IMR-90 (cell line): ENCODE data around the gene ASB1. TPM values are rescaled to one million over a fixed set of nuclear protein-coding genes. Genes with fewer than 3 reads are reported as not detected.

Source experiments
- ATAC-seq: fragments of 200-7000 bp; cut with Tn5 transposase; 2 replicates; pipeline ENCODE4 v1.9.1; 2020; ENCODE audit warnings: low read depth, mild to moderate bottlenecking, moderate library complexity
- BruUV-seq: library from RNA; stranded (reverse); fragments of 400-500 nt; replicated peaks from 2 replicates; lab custom pipeline; 2021; lab: Mats Ljungman, UMichigan
- CTCF ChIA-PET: fragments of 300-600 bp; formaldehyde crosslinking; extraction: SDS; loops from one replicate; lab custom pipeline; 2021; ENCODE audit warnings: antibody characterized with exemption; lab: Yijun Ruan, JAX
- POLR2A ChIA-PET: fragments of 300-600 bp; sonication (Branson Sonifier 250); formaldehyde crosslinking; loops from one replicate; lab custom pipeline; 2022; ENCODE audit warnings: antibody characterized with exemption; ENCODE audit not compliant: unreplicated experiment; lab: Charles Lee
- DNase-seq: peaks from one replicate; pipeline ENCODE4 v3.0.0; 2013
- H2AFZ ChIP-seq: replicated peaks from 2 replicates; pipeline ENCODE3; 2013; ENCODE audit warnings: low read length, mild to moderate bottlenecking; ENCODE audit not compliant: poor library complexity
- H2AK5ac ChIP-seq: 2 replicates; pipeline ENCODE4 v1.6.1; 2013; ENCODE audit warnings: low read depth, low read length, inconsistent platforms
- H2AK9ac ChIP-seq: replicated peaks from 2 replicates; pipeline ENCODE3; 2013; ENCODE audit warnings: mild to moderate bottlenecking, low read depth, low read length, moderate library complexity; ENCODE audit not compliant: poor library complexity
- H2BK120ac ChIP-seq: 2 replicates; pipeline ENCODE4 v1.6.1; 2013; ENCODE audit warnings: low read depth, low read length, inconsistent platforms
- H2BK15ac ChIP-seq: 3 replicates; pipeline ENCODE4 v1.6.1; 2013; ENCODE audit warnings: low read depth, low read length, inconsistent platforms
- H2BK20ac ChIP-seq: 2 replicates; pipeline ENCODE4 v1.6.1; 2013; ENCODE audit warnings: low read depth, mild to moderate bottlenecking, inconsistent platforms, low read length, moderate library complexity
- H2BK5ac ChIP-seq: 2 replicates; pipeline ENCODE4 v1.6.1; 2013; ENCODE audit warnings: mild to moderate bottlenecking, low read depth, low read length, inconsistent platforms; ENCODE audit not compliant: poor library complexity, severe bottlenecking
- H3K14ac ChIP-seq: replicated peaks from 2 replicates; pipeline ENCODE4 v1.6.1; 2013; ENCODE audit warnings: low read depth, low read length, inconsistent platforms
- H3K18ac ChIP-seq: 2 replicates; pipeline ENCODE4 v1.6.1; 2013; ENCODE audit warnings: low read depth, low read length, control low read depth
- H3K23ac ChIP-seq: 2 replicates; pipeline ENCODE4 v1.6.1; 2013; ENCODE audit warnings: low read depth, low read length, inconsistent platforms
- H3K27ac ChIP-seq: 2 replicates; pipeline ENCODE4 v1.5.1; 2013; ENCODE audit warnings: mild to moderate bottlenecking, control low read depth, low read length; ENCODE audit not compliant: insufficient read depth
- H3K27me3 ChIP-seq: 2 replicates; pipeline ENCODE4 v1.6.1; 2013; ENCODE audit warnings: low read length; ENCODE audit not compliant: control insufficient read depth, insufficient read depth
- H3K36me3 ChIP-seq: 2 replicates; pipeline ENCODE4 v1.6.1; 2013; ENCODE audit warnings: low read length, mixed read lengths; ENCODE audit not compliant: control insufficient read depth, insufficient read depth
- H3K4ac ChIP-seq: 2 replicates; pipeline ENCODE4 v1.6.1; 2013; ENCODE audit warnings: low read depth, low read length, inconsistent platforms
- H3K4me1 ChIP-seq: 2 replicates; pipeline ENCODE4 v1.6.1; 2013; ENCODE audit warnings: low read length, mixed read lengths; ENCODE audit not compliant: control insufficient read depth, insufficient read depth
- H3K4me2 ChIP-seq: 2 replicates; pipeline ENCODE4 v1.6.1; 2013; ENCODE audit warnings: low read depth, mild to moderate bottlenecking, control low read depth, low read length, moderate library complexity
- H3K4me3 ChIP-seq: 2 replicates; pipeline ENCODE4 v1.5.1; 2013; ENCODE audit warnings: low read depth, mild to moderate bottlenecking, control low read depth, low read length, moderate library complexity; ENCODE audit not compliant: insufficient read depth
- H3K56ac ChIP-seq: 2 replicates; pipeline ENCODE4 v1.6.1; 2013; ENCODE audit warnings: low read length, inconsistent platforms; ENCODE audit not compliant: insufficient read depth; ENCODE audit errors: extremely low read depth
- H3K79me1 ChIP-seq, 2 experiments: 2 replicates each; pipeline ENCODE4 v1.6.1; 2013; ENCODE audit warnings: low read length in 2 of 2, inconsistent platforms in 1 of 2, low read depth in 1 of 2
- H3K9ac ChIP-seq: 2 replicates; pipeline ENCODE4 v1.6.1; 2013; ENCODE audit warnings: low read depth, low read length, control low read depth
- H3K9me1 ChIP-seq: 2 replicates; pipeline ENCODE4 v1.6.1; 2013; ENCODE audit warnings: low read length, inconsistent platforms; ENCODE audit not compliant: insufficient read depth
- H3K9me3 ChIP-seq: 2 replicates; pipeline ENCODE4 v1.6.1; 2013; ENCODE audit warnings: low read length; ENCODE audit not compliant: control insufficient read depth, insufficient read depth
- H4K20me1 ChIP-seq: 2 replicates; pipeline ENCODE4 v1.6.1; 2013; ENCODE audit warnings: low read length, inconsistent platforms; ENCODE audit not compliant: insufficient read depth
- H4K5ac ChIP-seq: 2 replicates; pipeline ENCODE4 v1.6.1; 2013; ENCODE audit warnings: mild to moderate bottlenecking, low read depth, low read length, control low read depth
- H4K8ac ChIP-seq, 2 experiments: 2 replicates each; pipeline ENCODE4 v1.6.1; 2013; ENCODE audit warnings: low read depth in 2 of 2, low read length in 2 of 2, control low read depth in 1 of 2, inconsistent platforms in 1 of 2
- H4K91ac ChIP-seq: 2 replicates; pipeline ENCODE4 v1.6.1; 2013; ENCODE audit warnings: low read depth, low read length, inconsistent platforms; ENCODE audit not compliant: insufficient read depth
- BHLHE40 ChIP-seq: fragments of 150-350 bp; IDR thresholded peaks from 2 replicates; pipeline ENCODE4 v1.6.1; 2016; ENCODE audit warnings: mild to moderate bottlenecking, low read depth, low read length
- CEBPB ChIP-seq: IDR thresholded peaks from 2 replicates; pipeline ENCODE4 v1.6.1; 2012; ENCODE audit warnings: low read depth, low read length, improper control_type of control experiment
- CHD1 ChIP-seq: IDR thresholded peaks from 2 replicates; pipeline ENCODE4 v1.6.1; 2012; ENCODE audit warnings: low read depth, low read length, improper control_type of control experiment
- CTCF ChIP-seq: conservative IDR thresholded peaks from 2 replicates; pipeline ENCODE4 v1.5.1; 2012; ENCODE audit warnings: mild to moderate bottlenecking, low read depth, low read length, improper control_type of control experiment
- FOS ChIP-seq: fragments of 150-350 bp; IDR thresholded peaks from 2 replicates; pipeline ENCODE4 v1.6.1; 2016; ENCODE audit warnings: low read depth, low read length
- MAFK ChIP-seq: IDR thresholded peaks from 2 replicates; pipeline ENCODE4 v1.6.1; 2012; ENCODE audit warnings: low read depth, low read length, improper control_type of control experiment
- MXI1 ChIP-seq: IDR thresholded peaks from 2 replicates; pipeline ENCODE4 v1.6.1; 2012; ENCODE audit warnings: low read depth, mild to moderate bottlenecking, low read length, moderate library complexity, borderline replicate concordance
- NFE2L2 ChIP-seq: fragments of 150-350 bp; IDR thresholded peaks from 2 replicates; pipeline ENCODE4 v1.6.1; 2016; ENCODE audit warnings: low read depth, mild to moderate bottlenecking, low read length
- POLR2A ChIP-seq: IDR thresholded peaks from 2 replicates; pipeline ENCODE4 v1.6.1; 2012; ENCODE audit warnings: mild to moderate bottlenecking, low read depth, low read length
- RAD21 ChIP-seq: IDR thresholded peaks from 2 replicates; pipeline ENCODE4 v1.6.1; 2012; ENCODE audit warnings: low read length, improper control_type of control experiment
- RCOR1 ChIP-seq: IDR thresholded peaks from 2 replicates; pipeline ENCODE4 v1.6.1; 2012; ENCODE audit warnings: mild to moderate bottlenecking, low read length, improper control_type of control experiment; ENCODE audit not compliant: insufficient replicate concordance
- RFX5 ChIP-seq: IDR thresholded peaks from 2 replicates; pipeline ENCODE4 v1.8.0; 2012; ENCODE audit warnings: low read depth, mild to moderate bottlenecking, low read length, moderate library complexity
- SMC3 ChIP-seq: fragments of 150-350 bp; IDR thresholded peaks from 2 replicates; pipeline ENCODE4 v1.6.1; 2016; ENCODE audit warnings: low read depth, mild to moderate bottlenecking, antibody characterized with exemption, low read length, moderate library complexity
- USF2 ChIP-seq: fragments of 150-350 bp; IDR thresholded peaks from 2 replicates; pipeline ENCODE4 v1.6.1; 2017; ENCODE audit warnings: mild to moderate bottlenecking, antibody characterized with exemption, low read length, low read depth
- WGBS, 2 experiments: methylation state at CpG; one replicate each; pipeline versions ENCODE4 v1.1.5 to v1.1.7; 2013; ENCODE audit warnings: missing lambda C conversion rate in 2 of 2; ENCODE audit not compliant: insufficient read length in 1 of 2; ENCODE audit errors: extremely low coverage in 2 of 2; 5-methylcytosine and 5-hydroxymethylcytosine counted together
- dilution Hi-C: fragments of 300-500 bp; cut with HindIII; formaldehyde crosslinking; loops from one replicate; pipeline ENCODE4 v1.14.3; 2018; ENCODE audit warnings: low sequenced_read_pairs; ENCODE audit not compliant: unreplicated experiment
- in situ Hi-C: fragments of 300-500 bp; cut with MboI; formaldehyde crosslinking; loops from 3 replicates; pipeline ENCODE4 v1.14.3; 2019; ENCODE audit warnings: low sequenced_read_pairs, inconsistent platforms, mixed read lengths
- intact Hi-C: fragments of 100-400 bp; cut with micrococcal nuclease; formaldehyde crosslinking; loops from 2 replicates; pipeline ENCODE4 v1.10.0; 2022
- polyA plus RNA-seq, 3 experiments: library from polyadenylated mRNA; depleted of rRNA; stranded (reverse); fragments of >200 nt; gene quantifications; 2 replicates each; pipeline ENCODE4 v1.2.3, GENCODE V29; 2012; ENCODE audit warnings: low replicate concordance in 1 of 3
- total RNA-seq: library from RNA; depleted of rRNA; stranded (reverse); fragments of >200 nt; gene quantifications from 2 replicates; pipeline ENCODE4 v1.2.3, GENCODE V29; 2012

ASB1 gene
- total and polyA plus RNA-seq, 2 of the 4 experiments (the other 2 are of a cell fraction) = 23.5 to 37.3 TPM

GRCh38 chr2:238433941-238434845 is 7.5 kb downstream of the ASB1 start:
- BruUV-seq = no TSS peak
- peak overlapping the region; percentile 88 to 97 for H4K8ac ChIP-seq
- peak overlapping the region; percentile 98 for H2AK5ac ChIP-seq
- H4K91ac ChIP-seq = peak overlapping the region; percentile 98
- in situ Hi-C loops (no loop called here), intact Hi-C loops (loop anchor here (5.0 kb wide), 2 partner anchors 57 to 147 kb away; partner anchors contain the start of gene PER2), dilution Hi-C loops (no loop called here)
- DNase-seq = peak; percentile 96
- H4K20me1 ChIP-seq = peaks cover 10% of the 10 kb centered on the region
- WGBS, 2 experiments = 85% methylated on average over 7 of the region's 13 CpGs; no CpG with 5 or more reads in 1 of the 2 experiments
- peak overlapping the region; percentile 95 for H2AK9ac ChIP-seq
- peak overlapping the region; percentile 51 for H4K5ac ChIP-seq
- no peak overlapping the region for H3K4me3 ChIP-seq
- no peaks in the 10 kb centered on the region for H3K27me3 ChIP-seq
- H3K27ac ChIP-seq = peak overlapping the region; percentile 92
- peak overlapping the region; percentile 99 for H2BK5ac ChIP-seq
- peak overlapping the region; percentile 90 for H3K14ac ChIP-seq
- H3K4me1 ChIP-seq = peaks cover 26% of the 10 kb centered on the region
- H2AFZ ChIP-seq = peak overlapping the region; percentile 73
- peak overlapping the region; percentile 94 for H2BK20ac ChIP-seq
- peaks cover 22% of the 10 kb centered on the region for H3K9me1 ChIP-seq
- peak; percentile 79 for ATAC-seq
- H2BK15ac ChIP-seq = peak overlapping the region; percentile 88
- CTCF ChIA-PET = no interaction called here
- peak overlapping the region; percentile 64 for H3K4me2 ChIP-seq
- peaks cover 29% of the 10 kb centered on the region for H3K36me3 ChIP-seq
- H3K9me3 ChIP-seq = 0 out of 2 replicates have a peak, but pooled peaks cover 4% of the 10 kb centered on the region
- peak overlapping the region; percentile 21 for H3K9ac ChIP-seq
- peaks cover 19 to 37% of the 10 kb centered on the region in 2 experiments; a peak in 3 of 4 replicates for H3K79me1 ChIP-seq
- peak overlapping the region; percentile 98 for H2BK120ac ChIP-seq
- peak overlapping the region; percentile 85 for H3K56ac ChIP-seq
- POLR2A ChIA-PET = no interaction called here
- H3K23ac ChIP-seq = peak overlapping the region; percentile 94
- H3K4ac ChIP-seq = peak overlapping the region; percentile 99
- H3K18ac ChIP-seq = peak overlapping the region; percentile 70
- TF ChIP-seq RCOR1 (no peak), RFX5 (no peak), BHLHE40 (no peak; the same call in 1 of the 2 replicates), POLR2A (peak; percentile 53), MXI1 (0 out of 2 replicates have a peak, but pooled peaks have one; percentile 39), FOS (peak; percentile 78), NFE2L2 (no peak), RAD21 (no peak), USF2 (no peak), CEBPB (peak; percentile 85), CHD1 (no peak), SMC3 (no peak), CTCF (no peak), MAFK (0 out of 2 replicates have a peak, but pooled peaks have one; percentile 1)
